ENCODE data around the gene OLFML1.

DNA sequence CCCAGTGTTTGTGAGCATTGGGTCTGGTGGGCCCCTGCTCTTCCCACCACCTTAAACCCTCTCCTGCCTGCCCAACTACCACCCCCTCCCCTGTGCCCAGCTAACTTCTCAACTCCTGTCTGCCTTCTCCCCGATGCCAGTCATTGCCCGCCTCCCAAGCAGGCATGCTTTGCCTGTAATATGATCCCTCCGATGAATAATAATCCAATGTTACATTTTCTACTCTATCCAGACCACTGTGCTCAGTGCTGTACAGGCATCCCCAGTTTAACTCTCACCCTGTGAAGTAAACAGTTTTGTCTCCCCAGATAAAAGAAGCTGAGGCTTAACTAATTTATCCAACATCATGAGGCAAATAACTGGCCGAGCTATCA, 35.5 kb upstream of the OLFML1 start:
- TF ChIP-seq SUZ12 (IDR thresholded peaks at IDR 0.05) (no peak), ARNT (IDR thresholded peaks at IDR 0.05) (no peak), ELF4 (IDR thresholded peaks at IDR 0.05) (no peak), NFRKB (IDR thresholded peaks at IDR 0.05) (no peak), FOXM1 (IDR thresholded peaks at IDR 0.05; ENCODE audit: borderline replicate concordance) (no peak), BHLHE40 (IDR thresholded peaks at IDR 0.05; ENCODE audit: borderline replicate concordance) (no peak), SP1 (IDR thresholded peaks at IDR 0.05) (no peak), TARDBP (IDR thresholded peaks at IDR 0.05) (no peak), L3MBTL2 (conservative IDR thresholded peaks at IDR 0.05) (no peak), ZNF384 (IDR thresholded peaks at IDR 0.05) (no peak), FOXA1 (IDR thresholded peaks at IDR 0.05) (no peak)
